ENCODE results near the gene FASTKD3.
"Not testable (repeated sequence)": the region's sequence is repeated elsewhere in the genome, so short reads cannot be mapped to it uniquely, and the experiment has no call there.

Gene FASTKD3

GRCh38 chr5:7868773-7869473 lies at the start of gene FASTKD3, which contains the start of gene MTRR:
Gene FASTKD3 (minus strand): TSS chr5:7869031. CDS start chr5:7868083, 948 bp downstream.
Gene MTRR (plus strand): TSS chr5:7869148. CDS start chr5:7870795, 1,647 bp downstream.
- DNase-seq, result peak; percentile 96

GRCh38 chr5:7917130-7918123 lies 48.6 kb upstream of the FASTKD3 start:
- DNase-seq, result no peak

GRCh38 chr5:7916171-7916804 lies 47.5 kb upstream of the FASTKD3 start:
- DNase-seq, result no peak

GRCh38 chr5:7911429-7911771 lies 42.6 kb upstream of the FASTKD3 start:
- DNase-seq, result not testable (repeated sequence)

- no peak for DNase-seq
Measured at GRCh38 chr5:7910738-7911428, 42.1 kb upstream of the FASTKD3 start.

- no peak for DNase-seq
Measured at GRCh38 chr5:7908317-7908716, 39.5 kb upstream of the FASTKD3 start.

- no peak for DNase-seq
Measured at GRCh38 chr5:7907612-7908011, 38.8 kb upstream of the FASTKD3 start.

- no peak for DNase-seq
Measured at GRCh38 chr5:7904170-7904569, 35.3 kb upstream of the FASTKD3 start.

GRCh38 chr5:7902666-7903625 lies 34.1 kb upstream of the FASTKD3 start:
- no peak for DNase-seq

- DNase-seq, result no peak
Measured at GRCh38 chr5:7902201-7902600, 33.4 kb upstream of the FASTKD3 start.

GRCh38 chr5:7897014-7897600 lies 28.3 kb upstream of the FASTKD3 start:
- DNase-seq, result no peak

GRCh38 chr5:7894860-7895259 lies 26.0 kb upstream of the FASTKD3 start:
- DNase-seq, result no peak

GRCh38 chr5:7894439-7894838 lies 25.6 kb upstream of the FASTKD3 start:
- no peak for DNase-seq

GRCh38 chr5:7888901-7889300 lies 20.1 kb upstream of the FASTKD3 start:
- DNase-seq, result no peak

- no peak for DNase-seq
Measured at GRCh38 chr5:7886849-7887475, 18.1 kb upstream of the FASTKD3 start.

GRCh38 chr5:7884491-7885267 lies 15.8 kb upstream of the FASTKD3 start:
- no peak for DNase-seq

- no peak for DNase-seq
Measured at GRCh38 chr5:7882926-7883325, 14.1 kb upstream of the FASTKD3 start.

GRCh38 chr5:7881816-7882215 lies 13.0 kb upstream of the FASTKD3 start:
- no peak for DNase-seq

GRCh38 chr5:7881091-7881490 lies 12.3 kb upstream of the FASTKD3 start:
- no peak for DNase-seq

- no peak for DNase-seq
Measured at GRCh38 chr5:7878381-7878873, 9.6 kb upstream of the FASTKD3 start.
